Keratinocyte (primary cell): Measurements from ENCODE around the gene CTIF. TPM values are rescaled to one million over a fixed set of nuclear protein-coding genes. Genes with fewer than 3 reads are reported as not detected.

ENCODE experiments used
- DNase-seq: peaks from one replicate; pipeline ENCODE4 v3.0.0-alpha.2; 2011; ENCODE audit warnings: low read depth, missing footprints, low spot score
- FAIRE-seq: peaks from 2 replicates; lab custom pipeline; 2011; peaks lifted over from hg19 to GRCh38; lab: Jason Lieb, UNC
- H2AFZ ChIP-seq: 2 replicates; pipeline ENCODE4 v1.6.0; 2012; ENCODE audit warnings: low read length, control low read depth, inconsistent platforms; ENCODE audit not compliant: control insufficient read depth
- H3K27ac ChIP-seq: 2 replicates; pipeline ENCODE4 v1.5.1; 2011; ENCODE audit warnings: low read length; ENCODE audit not compliant: control insufficient read depth, insufficient read depth
- H3K27me3 ChIP-seq: 3 replicates; pipeline ENCODE4 v1.6.0; 2011; ENCODE audit warnings: low read length; ENCODE audit not compliant: control insufficient read depth, insufficient read depth; ENCODE audit errors: extremely low read depth
- H3K36me3 ChIP-seq, 2 experiments: 2 replicates in 1 of 2; 3 replicates in 1 of 2; pipeline ENCODE4 v1.5.1; 2011; ENCODE audit warnings: low read length in 2 of 2, mild to moderate bottlenecking in 1 of 2; ENCODE audit not compliant: control insufficient read depth in 2 of 2, insufficient read depth in 2 of 2; ENCODE audit errors: extremely low read depth in 1 of 2
- H3K4me1 ChIP-seq: 3 replicates; pipeline ENCODE4 v1.5.1; 2011; ENCODE audit warnings: low read length; ENCODE audit not compliant: control insufficient read depth, insufficient read depth; ENCODE audit errors: extremely low read depth
- H3K4me2 ChIP-seq: 3 replicates; pipeline ENCODE4 v1.6.0; 2011; ENCODE audit warnings: low read depth, low read length; ENCODE audit not compliant: control insufficient read depth, insufficient read depth; ENCODE audit errors: extremely low read depth
- H3K4me3 ChIP-seq, 3 experiments: fragments of 200-600 bp in 1 of 3; sonication (generic) in 1 of 3; 2 replicates in 2 of 3; 3 replicates in 1 of 3; pipeline ENCODE4 v1.5.1; 2011 to 2016; ENCODE audit warnings: low read length in 3 of 3, mild to moderate bottlenecking in 3 of 3, control low read depth in 2 of 3, inconsistent platforms in 1 of 3, low read depth in 1 of 3, mixed read lengths in 1 of 3, mixed run types in 1 of 3, moderate library complexity in 1 of 3; ENCODE audit not compliant: control insufficient read depth in 2 of 3, insufficient read depth in 2 of 3; ENCODE audit errors: extremely low read depth in 1 of 3
- H3K79me2 ChIP-seq: 2 replicates; pipeline ENCODE4 v1.6.0; 2012; ENCODE audit warnings: low read length; ENCODE audit not compliant: control insufficient read depth, insufficient read depth
- H3K9ac ChIP-seq: 3 replicates; pipeline ENCODE4 v1.6.0; 2011; ENCODE audit warnings: low read length; ENCODE audit not compliant: control insufficient read depth, insufficient read depth; ENCODE audit errors: extremely low read depth
- H3K9me1 ChIP-seq: 3 replicates; pipeline ENCODE4 v1.6.0; 2011; ENCODE audit warnings: low read length; ENCODE audit not compliant: control insufficient read depth, insufficient read depth; ENCODE audit errors: extremely low read depth
- H3K9me3 ChIP-seq: 2 replicates; pipeline ENCODE4 v1.5.1; 2012; ENCODE audit warnings: low read depth, low read length; ENCODE audit not compliant: control insufficient read depth
- H4K20me1 ChIP-seq: 3 replicates; pipeline ENCODE4 v1.6.0; 2011; ENCODE audit warnings: low read length; ENCODE audit not compliant: control insufficient read depth, insufficient read depth; ENCODE audit errors: extremely low read depth
- CTCF ChIP-seq, 3 experiments: IDR thresholded peaks in 1 of 3; conservative IDR thresholded peaks in 1 of 3; optimal IDR thresholded peaks in 1 of 3; 2 replicates in 2 of 3; 3 replicates in 1 of 3; pipeline versions ENCODE3 to v1.5.1; 2011; ENCODE audit warnings: low read length in 3 of 3, mild to moderate bottlenecking in 3 of 3, moderate library complexity in 2 of 3, control low read depth in 1 of 3, inconsistent platforms in 1 of 3; ENCODE audit not compliant: insufficient read depth in 2 of 3; ENCODE audit errors: extremely low read depth in 1 of 3
- EZH2 ChIP-seq: IDR thresholded peaks from one replicate; pipeline ENCODE4 v1.6.1; 2012; ENCODE audit warnings: inconsistent platforms, mild to moderate bottlenecking, low read length, moderate library complexity
- dilution Hi-C: fragments of 300-500 bp; cut with MboI; formaldehyde crosslinking; loops from one replicate; pipeline ENCODE4 v1.7.0; 2020; ENCODE audit warnings: low sequenced_read_pairs; ENCODE audit not compliant: extremely low pct_ligation_motif_present
- polyA plus RNA-seq, 5 experiments: library from polyadenylated mRNA; depleted of rRNA in 3 of 5; stranded (reverse) in 3 of 5; stranded (forward) in 1 of 5; unstranded in 1 of 5; fragments of >200 nt; gene quantifications; 1 replicate in 1 of 5; 2 replicates in 3 of 5; 3 replicates in 1 of 5; pipeline versions ENCODE4 v1.2.1 to v1.2.3, GENCODE V29; 2011 to 2012; ENCODE audit warnings: missing spikeins in 2 of 5, low read depth in 1 of 5, low replicate concordance in 1 of 5

The CTIF gene
- polyA plus RNA-seq, 1 donor (not counting 4 experiments of a cell fraction or from before 2014, with no cell fraction given) = 15.0 TPM

GRCh38 chr18:48899558-48900174 lies 360.8 kb downstream of the CTIF start:
- Histone ChIP-seq H3K9me1 (no peaks in the 10 kb centered on the region), H3K4me2 (no peak overlapping the region), H3K79me2 (no peaks in the 10 kb centered on the region), H3K4me3 (no peak overlapping the region), H3K4me1 (peaks cover 11% of the 10 kb centered on the region), H3K27ac (no peak overlapping the region), H4K20me1 (no peaks in the 10 kb centered on the region), H3K9ac (no peak overlapping the region), H3K9me3 (peaks cover 3% of the 10 kb centered on the region), H2AFZ (no peak overlapping the region), H3K27me3 (no peaks in the 10 kb centered on the region), H3K36me3 (no peaks in the 10 kb centered on the region)
- no peak for FAIRE-seq
- TF ChIP-seq CTCF (optimal IDR thresholded peaks at IDR 0.05 in 1 of 3, IDR thresholded peaks at IDR 0.05 in 1 of 3, conservative IDR thresholded peaks at IDR 0.05 in 1 of 3; ENCODE audit: extremely low read depth in 1 of 3, insufficient read depth in 2 of 3, low read length in 3 of 3) (no peak), EZH2 (no peak)
- dilution Hi-C loops = no loop called here
- no peak for DNase-seq

- Histone ChIP-seq H3K9me1 (no peaks in the 10 kb centered on the region), H3K4me3 (no peak overlapping the region), H3K4me1 (peaks cover 11% of the 10 kb centered on the region), H3K9me3 (peaks cover 4% of the 10 kb centered on the region), H3K27ac (no peak overlapping the region), H3K27me3 (no peaks in the 10 kb centered on the region), H2AFZ (no peak overlapping the region), H3K79me2 (no peaks in the 10 kb centered on the region), H3K9ac (no peak overlapping the region), H3K4me2 (no peak overlapping the region), H4K20me1 (no peaks in the 10 kb centered on the region), H3K36me3 (no peaks in the 10 kb centered on the region)
- TF ChIP-seq CTCF (optimal IDR thresholded peaks at IDR 0.05 in 1 of 3, IDR thresholded peaks at IDR 0.05 in 1 of 3, conservative IDR thresholded peaks at IDR 0.05 in 1 of 3; ENCODE audit: extremely low read depth in 1 of 3, insufficient read depth in 2 of 3, low read length in 3 of 3) = no peak
- DNase-seq = no peak
- no peak for FAIRE-seq
- dilution Hi-C loops = no loop called here
Observed at GRCh38 chr18:48900469-48900868, 361.6 kb downstream of the CTIF start.
